ENCODE measurements around the gene XRCC3. TPM values are rescaled to one million over a fixed set of nuclear protein-coding genes. Genes with fewer than 3 reads are reported as not detected.

XRCC3 gene
- total and polyA plus RNA-seq, 2 donors (not counting 3 experiments of a cell fraction or from before 2014, with no cell fraction given) = 13.6 to 27.2 TPM

- intact Hi-C loops (cut with micrococcal nuclease) (no loop called here), dilution Hi-C loops (cut with MboI; ENCODE audit: extremely low pct_ligation_motif_present, low sequenced_read_pairs) (no loop called here)
- H3K36me3 ChIP-seq (ENCODE audit: control insufficient read depth in 2 of 2, extremely low read depth in 1 of 2, insufficient read depth in 2 of 2, low read length in 2 of 2) = peaks cover 36 to 41% of the 10 kb centered on the region in 2 experiments
These were observed 43.3 kb downstream of the XRCC3 start for GRCh38 chr14:103671911-103672310.

GRCh38 chr14:103669370-103669769 is 45.9 kb downstream of the XRCC3 start:
- H3K79me2 ChIP-seq (ENCODE audit: control insufficient read depth, insufficient read depth, low read length) = peaks cover 23% of the 10 kb centered on the region

More at GRCh38 chr14:103671911-103672310, 43.3 kb downstream of the XRCC3 start:
- no peak overlapping the region for H3K9ac ChIP-seq (replicated peaks; ENCODE audit: extremely low read depth, insufficient read depth, low read length)
- TF ChIP-seq POLR2AphosphoS5 (IDR thresholded peaks at IDR 0.05; ENCODE audit: insufficient read depth, low read depth, low read length) = no peak
- H3K79me2 ChIP-seq (ENCODE audit: control insufficient read depth, insufficient read depth, low read length) = peaks cover 8% of the 10 kb centered on the region
- H3K9me3 ChIP-seq (replicated peaks; ENCODE audit: control insufficient read depth, insufficient read depth, low read length) = no peaks in the 10 kb centered on the region
- H3K4me1 ChIP-seq (ENCODE audit: control insufficient read depth, extremely low read depth, insufficient read depth, low read length) = no peaks in the 10 kb centered on the region
- no peaks in the 10 kb centered on the region for H3K9me1 ChIP-seq (replicated peaks; ENCODE audit: control insufficient read depth, extremely low read depth, insufficient read depth, low read length)
- no peak overlapping the region for H3K4me3 ChIP-seq (replicated peaks in 1 of 3; ENCODE audit: insufficient read depth in 1 of 3, low read depth in 1 of 3, low read length in 3 of 3)
- FAIRE-seq = no peak
- H3K4me2 ChIP-seq (ENCODE audit: insufficient read depth, low read length) = no peak overlapping the region
- H3K27me3 ChIP-seq (ENCODE audit: control insufficient read depth in 2 of 2, insufficient read depth in 2 of 2, low read length in 2 of 2) = no peaks in the 10 kb centered on the region
- BruUV-seq (replicated peaks) = no TSS peak
- H3K27ac ChIP-seq (ENCODE audit: insufficient read depth, low read depth, low read length) = no peak overlapping the region
- H4K20me1 ChIP-seq (replicated peaks; ENCODE audit: control insufficient read depth, extremely low read depth, insufficient read depth, low read length) = peaks cover 2% of the 10 kb centered on the region
- CTCF ChIA-PET = no interaction called here
- POLR2A ChIA-PET = no interaction called here
- DNase-seq (ENCODE audit: low read depth, low spot score) = no peak
- H2AFZ ChIP-seq (ENCODE audit: low read depth, low read length) = no peak overlapping the region

More at GRCh38 chr14:103669370-103669769, 45.9 kb downstream of the XRCC3 start:
- no peak overlapping the region for H3K4me3 ChIP-seq (replicated peaks in 1 of 3; ENCODE audit: insufficient read depth in 1 of 3, low read depth in 1 of 3, low read length in 3 of 3)
- H3K9ac ChIP-seq (replicated peaks; ENCODE audit: extremely low read depth, insufficient read depth, low read length) = no peak overlapping the region
- H3K9me1 ChIP-seq (replicated peaks; ENCODE audit: control insufficient read depth, extremely low read depth, insufficient read depth, low read length) = no peaks in the 10 kb centered on the region
- H4K20me1 ChIP-seq (replicated peaks; ENCODE audit: control insufficient read depth, extremely low read depth, insufficient read depth, low read length) = peaks cover 2% of the 10 kb centered on the region
- intact Hi-C loops (cut with micrococcal nuclease) (no loop called here), dilution Hi-C loops (cut with MboI; ENCODE audit: extremely low pct_ligation_motif_present, low sequenced_read_pairs) (no loop called here)
- no peak for TF ChIP-seq POLR2A (IDR thresholded peaks at IDR 0.05; ENCODE audit: low read depth, low read length)
- no peak for TF ChIP-seq JUN (IDR thresholded peaks at IDR 0.05; ENCODE audit: borderline replicate concordance, insufficient read depth, insufficient read length, low read depth)
- TF ChIP-seq EZH2 (IDR thresholded peaks at IDR 0.05; ENCODE audit: borderline replicate concordance, low read depth, low read length, severe bottlenecking) = no peak
- no peak for TF ChIP-seq MAX (IDR thresholded peaks at IDR 0.05; ENCODE audit: insufficient read depth, insufficient read length)
- TF ChIP-seq POLR2AphosphoS5 (IDR thresholded peaks at IDR 0.05; ENCODE audit: insufficient read depth, low read depth, low read length) = no peak
- TF ChIP-seq CTCF (IDR thresholded peaks at IDR 0.05; ENCODE audit: extremely low read depth in 1 of 2, insufficient read depth in 1 of 2, low read depth in 1 of 2, low read length in 2 of 2) = no peak
- no peak for TF ChIP-seq FOS (IDR thresholded peaks at IDR 0.05; ENCODE audit: borderline replicate concordance, insufficient read depth, low read length)
- no peak for TF ChIP-seq MYC (IDR thresholded peaks at IDR 0.05; ENCODE audit: low read depth, low read length)
- TF ChIP-seq GATA2 (IDR thresholded peaks at IDR 0.05; ENCODE audit: insufficient read depth, insufficient read length, low read depth, low read length) = no peak
- H3K4me1 ChIP-seq (ENCODE audit: control insufficient read depth, extremely low read depth, insufficient read depth, low read length) = no peaks in the 10 kb centered on the region
- POLR2A ChIA-PET = no interaction called here
- CTCF ChIA-PET = no interaction called here
- no peaks in the 10 kb centered on the region for H3K9me3 ChIP-seq (replicated peaks; ENCODE audit: control insufficient read depth, insufficient read depth, low read length)
- DNase-seq (ENCODE audit: low read depth, low spot score) = no peak
- H2AFZ ChIP-seq (ENCODE audit: low read depth, low read length) = no peak overlapping the region
- no peak overlapping the region for H3K27ac ChIP-seq (ENCODE audit: insufficient read depth, low read depth, low read length)
- H3K36me3 ChIP-seq (ENCODE audit: control insufficient read depth in 2 of 2, extremely low read depth in 1 of 2, insufficient read depth in 2 of 2, low read length in 2 of 2) = peaks cover 21 to 30% of the 10 kb centered on the region in 2 experiments
- no peak overlapping the region for H3K4me2 ChIP-seq (ENCODE audit: insufficient read depth, low read length)
- FAIRE-seq = no peak
- H3K27me3 ChIP-seq (ENCODE audit: control insufficient read depth in 2 of 2, insufficient read depth in 2 of 2, low read length in 2 of 2) = no peaks in the 10 kb centered on the region
- BruUV-seq (replicated peaks) = no TSS peak

Measured in endothelial cell of umbilical vein (primary cell).